IPS-18c (cell line): ENCODE measurements around the gene WRAP73.

ENCODE experiments used
- H3K4me3 ChIP-seq: 2 replicates; pipeline ENCODE4 v1.7.0; 2013; ENCODE audit warnings: low read depth, mild to moderate bottlenecking, low read length, moderate library complexity; ENCODE audit not compliant: insufficient read depth
- H3K9me3 ChIP-seq: one replicate; pipeline ENCODE4 v1.6.1; 2013; ENCODE audit warnings: mild to moderate bottlenecking, low read length, moderate library complexity; ENCODE audit not compliant: control insufficient read depth, insufficient read depth

Gene WRAP73

DNA sequence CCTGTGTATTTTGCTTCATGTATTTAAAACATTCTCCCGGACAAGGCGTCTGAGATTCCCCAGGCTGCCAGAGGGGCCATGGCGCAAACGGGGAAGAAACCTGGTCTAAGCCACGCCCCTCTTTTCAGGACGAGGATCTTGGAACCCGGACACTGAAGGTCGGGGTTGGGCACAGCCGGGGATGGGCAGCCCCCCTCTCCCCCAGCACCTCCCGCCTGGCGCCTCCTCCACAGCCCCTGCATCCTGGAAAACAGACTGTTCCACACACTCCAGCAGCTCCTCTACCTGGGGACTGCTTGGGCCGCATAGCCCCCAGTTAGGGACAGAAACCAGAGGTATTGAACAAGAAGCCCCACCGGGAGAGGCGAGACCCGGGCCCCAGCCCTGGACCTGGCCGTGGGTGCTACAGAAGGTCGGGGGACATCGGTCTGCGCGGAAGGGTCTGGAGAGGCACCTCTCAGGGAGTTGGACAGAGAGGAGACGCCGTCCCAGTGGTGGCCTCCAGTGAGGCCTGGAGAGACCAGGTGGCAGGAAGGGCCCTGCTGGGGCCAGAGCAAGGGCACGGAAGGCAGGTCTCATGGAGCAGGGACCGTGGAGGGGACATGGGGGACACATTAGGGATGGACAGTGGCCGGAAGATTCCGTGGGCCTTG lies 7.8 kb upstream of the WRAP73 start:
- H3K4me3 ChIP-seq, result no peak overlapping the region

DNA sequence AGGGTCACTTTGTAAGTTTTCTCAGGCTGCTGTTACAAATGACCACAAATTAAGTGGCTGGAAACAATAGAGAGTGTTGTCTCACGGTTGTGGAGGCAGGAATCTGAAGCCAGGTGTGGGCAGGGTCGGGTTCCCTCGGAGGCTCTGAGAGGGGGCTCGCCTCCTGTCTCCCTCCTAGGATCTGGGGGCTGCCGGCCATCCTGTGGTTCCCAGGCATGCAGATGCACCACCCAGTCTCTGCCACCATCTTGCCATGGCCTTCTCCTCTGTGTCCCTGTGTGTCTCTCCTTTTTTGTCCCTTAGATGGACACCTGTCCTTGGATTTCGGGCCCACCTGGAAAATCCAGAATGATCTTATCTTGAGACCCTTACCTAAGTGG lies 7.2 kb upstream of the WRAP73 start:
- no peaks in the 10 kb centered on the region for H3K9me3 ChIP-seq
- H3K4me3 ChIP-seq, result no peak overlapping the region

More for the DNA sequence above, 7.8 kb upstream of the WRAP73 start:
- no peaks in the 10 kb centered on the region for H3K9me3 ChIP-seq

DNA sequence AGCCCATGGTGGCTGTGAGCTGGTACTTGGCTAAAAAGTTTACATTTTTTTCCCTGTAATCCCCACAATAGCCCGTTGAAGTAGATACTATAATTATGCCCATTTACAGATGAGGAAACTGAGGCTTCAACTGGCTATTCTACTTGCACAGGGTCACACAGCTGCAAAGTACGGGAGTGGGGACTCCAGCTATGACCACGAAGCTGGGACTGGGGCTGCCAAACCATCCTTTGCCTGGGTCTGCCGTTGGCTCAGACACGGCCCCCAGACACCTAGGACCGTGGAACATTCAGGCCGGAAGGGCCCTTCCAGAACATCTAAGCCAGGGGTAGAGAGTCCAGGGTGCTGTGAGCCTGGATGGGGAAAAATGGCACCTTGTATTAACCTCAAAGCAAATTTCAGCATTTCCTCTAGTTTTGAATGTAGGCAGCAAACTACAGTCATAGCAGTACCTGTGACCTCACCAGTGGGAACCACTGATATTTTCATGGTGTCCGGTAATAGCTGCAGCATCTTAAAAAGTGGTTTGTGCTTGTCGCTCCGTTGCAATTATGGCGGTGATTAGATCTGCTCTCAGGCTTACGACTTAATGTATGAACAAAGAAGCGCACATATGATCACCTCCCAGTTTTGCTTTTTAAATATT lies 6.7 kb upstream of the WRAP73 start:
- Histone ChIP-seq H3K4me3 (no peak overlapping the region), H3K9me3 (no peaks in the 10 kb centered on the region)

DNA sequence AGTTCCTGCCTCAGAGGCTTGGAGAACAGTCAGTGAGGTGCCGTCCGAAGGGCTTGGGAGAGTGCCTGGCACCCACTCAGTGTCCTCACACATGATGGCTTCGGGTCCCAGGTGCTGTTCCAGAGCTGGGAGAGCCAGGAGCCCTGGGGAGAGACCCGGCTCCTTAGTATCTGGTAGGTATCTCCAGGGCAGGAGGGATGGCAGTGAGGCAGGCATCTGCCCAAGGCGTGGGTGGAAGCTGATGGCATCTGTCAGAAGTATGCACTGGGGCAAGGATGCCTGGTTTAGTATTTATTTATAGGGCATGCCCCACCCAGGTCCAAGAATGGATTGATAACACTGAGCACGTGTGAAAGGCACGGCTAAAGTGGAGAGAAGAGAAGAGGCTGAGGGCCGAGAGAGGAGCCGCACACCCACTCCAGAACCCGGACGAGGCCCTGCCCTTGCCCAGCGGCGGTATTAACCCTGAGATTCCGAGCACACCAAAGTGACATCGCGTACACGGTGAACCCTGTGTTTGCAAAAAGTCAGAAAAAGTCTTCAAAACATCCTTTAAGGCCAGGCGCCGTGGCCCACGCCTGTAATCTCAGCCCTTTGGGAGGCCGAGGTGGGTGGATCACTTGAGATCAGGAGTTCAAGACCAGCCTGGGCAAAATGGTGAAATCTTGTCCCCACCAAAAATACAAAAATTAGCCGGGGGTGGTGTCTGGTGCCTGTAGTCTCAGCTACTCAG lies 4.8 kb upstream of the WRAP73 start:
- Histone ChIP-seq H3K4me3 (no peak overlapping the region), H3K9me3 (no peaks in the 10 kb centered on the region)

DNA sequence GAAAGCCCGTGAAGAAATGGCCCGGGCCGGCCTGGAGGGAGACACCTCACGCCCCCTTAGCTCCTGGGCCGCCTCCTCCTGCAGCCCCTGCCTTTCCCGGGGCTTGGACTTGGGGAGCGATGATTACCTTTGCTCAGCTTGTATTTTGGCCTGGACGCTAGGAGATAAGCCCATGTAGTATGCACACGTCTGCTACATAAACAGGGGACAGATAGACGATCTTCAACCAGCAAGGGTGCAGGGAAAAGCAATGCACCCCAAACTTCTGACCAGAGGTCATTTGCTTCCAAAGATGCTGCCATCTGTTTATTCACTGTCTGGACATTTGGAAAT lies 3.3 kb upstream of the WRAP73 start:
- peak overlapping the region; percentile 58; the same call in 1 of the 2 replicates for H3K4me3 ChIP-seq
- H3K9me3 ChIP-seq, result no peaks in the 10 kb centered on the region

DNA sequence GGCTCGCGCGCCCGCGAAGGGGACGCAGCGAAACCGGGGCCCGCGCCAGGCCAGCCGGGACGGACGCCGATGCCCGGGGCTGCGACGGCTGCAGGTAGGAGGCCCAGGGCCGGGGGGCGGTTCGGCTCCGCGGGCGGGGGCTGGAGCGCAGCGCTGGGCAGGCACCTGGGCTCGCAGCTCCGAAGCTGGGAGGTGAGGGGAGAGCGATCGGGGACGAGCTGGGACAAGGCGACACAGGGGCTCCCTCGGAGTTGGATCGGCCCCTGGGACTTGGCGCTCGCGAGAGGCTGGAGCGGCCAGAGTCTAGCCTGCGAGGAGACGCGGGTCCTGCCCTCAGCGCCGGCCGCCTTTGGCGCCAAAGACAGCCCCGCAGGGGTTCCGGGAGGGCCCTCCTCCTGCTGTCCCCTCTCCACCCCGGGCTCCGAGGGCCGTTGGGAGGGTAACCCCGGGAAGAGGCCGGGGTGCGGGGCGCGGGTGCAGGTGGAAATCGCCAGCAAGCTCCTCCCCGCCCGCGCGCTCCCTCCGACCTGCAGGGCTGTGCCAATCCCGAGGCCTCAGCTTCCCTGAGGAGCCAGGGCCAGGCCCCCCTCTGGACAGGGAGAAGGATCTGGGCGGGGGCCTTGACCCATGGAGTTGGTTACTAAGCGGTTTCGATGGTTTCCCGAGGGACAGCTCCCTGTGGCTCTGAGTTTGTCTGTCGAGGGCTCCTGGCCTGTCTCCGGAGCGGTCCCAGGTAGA lies 2.8 kb upstream of the WRAP73 start:
- Histone ChIP-seq H3K4me3 (peak overlapping the region; percentile 58), H3K9me3 (no peaks in the 10 kb centered on the region)

DNA sequence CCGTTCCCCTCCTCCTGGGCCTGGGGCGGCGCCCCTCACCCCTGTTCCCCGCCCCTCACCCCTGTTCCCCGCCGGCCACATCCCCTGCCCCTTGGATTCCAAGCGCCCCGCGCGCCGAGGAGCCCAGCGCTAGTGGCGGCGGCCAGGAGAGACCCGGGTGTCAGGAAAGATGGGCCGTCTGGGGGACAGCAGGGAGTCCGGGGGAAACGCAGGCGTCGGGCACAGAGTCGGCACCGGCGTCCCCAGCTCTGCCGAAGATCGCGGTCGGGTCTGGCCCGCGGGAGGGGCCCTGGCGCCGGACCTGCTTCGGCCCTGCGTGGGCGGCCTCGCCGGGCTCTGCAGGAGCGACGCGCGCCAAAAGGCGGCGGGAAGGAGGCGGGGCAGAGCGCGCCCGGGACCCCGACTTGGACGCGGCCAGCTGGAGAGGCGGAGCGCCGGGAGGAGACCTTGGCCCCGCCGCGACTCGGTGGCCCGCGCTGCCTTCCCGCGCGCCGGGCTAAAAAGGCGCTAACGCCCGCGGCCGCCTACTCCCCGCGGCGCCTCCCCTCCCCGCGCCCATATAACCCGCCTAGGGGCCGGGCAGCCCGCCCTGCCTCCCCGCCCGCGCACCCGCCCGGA lies 2.1 kb upstream of the WRAP73 start, which contains the start of gene TP73:
Gene TP73, plus strand, starts transcription at position 587 of the 618 bp plus-strand sequence. CDS start 29,850 bp downstream, outside the sequence.
- Histone ChIP-seq H3K4me3 (peak within 1 kb of the TSS; percentile 58), H3K9me3 (no peaks in the 10 kb centered on the region)

DNA sequence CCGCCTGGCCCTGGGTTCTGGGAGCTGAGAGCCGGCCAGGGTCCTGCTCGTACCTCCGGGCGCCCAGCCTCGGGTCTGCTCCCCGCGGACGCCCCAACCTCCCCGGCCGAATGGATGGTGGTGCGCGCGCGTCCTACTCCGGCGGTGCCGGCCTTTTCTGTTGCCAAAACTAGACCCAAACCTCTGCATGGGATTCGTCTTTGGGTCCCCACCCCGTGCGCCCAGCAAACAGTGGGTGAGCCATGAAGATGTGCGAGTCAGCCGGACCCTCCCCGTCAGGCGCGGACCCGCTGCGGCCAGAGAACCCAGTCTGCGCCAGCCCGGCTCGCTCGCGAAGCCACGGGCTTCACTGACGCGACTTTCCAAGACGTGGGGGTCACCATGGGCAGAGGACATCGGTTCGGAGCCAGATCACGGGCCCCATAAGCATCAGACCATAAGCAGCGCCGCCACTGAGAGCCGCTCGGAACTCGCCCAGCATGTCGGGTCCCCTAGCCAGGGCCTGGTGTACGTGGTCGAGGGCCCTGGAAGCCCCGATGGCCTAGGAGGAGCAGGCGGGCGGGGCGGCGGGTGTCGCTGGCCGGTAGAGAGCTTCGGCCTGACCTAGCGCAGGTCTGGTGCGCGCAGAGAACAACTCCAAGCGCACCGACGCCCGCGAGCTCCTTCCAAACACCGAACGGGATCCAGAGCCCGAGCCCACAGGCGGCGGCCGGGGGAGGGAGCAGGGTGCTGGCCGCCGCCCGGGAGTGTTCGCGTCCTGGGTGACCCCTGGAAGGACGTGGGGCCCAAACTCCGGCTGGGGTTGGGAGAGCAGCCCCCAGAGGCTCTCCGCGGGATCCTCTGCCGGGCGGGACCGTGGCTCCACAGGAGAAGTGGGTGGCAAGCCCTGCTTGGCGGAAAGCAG lies 1.4 kb upstream of the WRAP73 start:
- Histone ChIP-seq H3K9me3 (no peaks in the 10 kb centered on the region), H3K4me3 (peak overlapping the region; percentile 58)

DNA sequence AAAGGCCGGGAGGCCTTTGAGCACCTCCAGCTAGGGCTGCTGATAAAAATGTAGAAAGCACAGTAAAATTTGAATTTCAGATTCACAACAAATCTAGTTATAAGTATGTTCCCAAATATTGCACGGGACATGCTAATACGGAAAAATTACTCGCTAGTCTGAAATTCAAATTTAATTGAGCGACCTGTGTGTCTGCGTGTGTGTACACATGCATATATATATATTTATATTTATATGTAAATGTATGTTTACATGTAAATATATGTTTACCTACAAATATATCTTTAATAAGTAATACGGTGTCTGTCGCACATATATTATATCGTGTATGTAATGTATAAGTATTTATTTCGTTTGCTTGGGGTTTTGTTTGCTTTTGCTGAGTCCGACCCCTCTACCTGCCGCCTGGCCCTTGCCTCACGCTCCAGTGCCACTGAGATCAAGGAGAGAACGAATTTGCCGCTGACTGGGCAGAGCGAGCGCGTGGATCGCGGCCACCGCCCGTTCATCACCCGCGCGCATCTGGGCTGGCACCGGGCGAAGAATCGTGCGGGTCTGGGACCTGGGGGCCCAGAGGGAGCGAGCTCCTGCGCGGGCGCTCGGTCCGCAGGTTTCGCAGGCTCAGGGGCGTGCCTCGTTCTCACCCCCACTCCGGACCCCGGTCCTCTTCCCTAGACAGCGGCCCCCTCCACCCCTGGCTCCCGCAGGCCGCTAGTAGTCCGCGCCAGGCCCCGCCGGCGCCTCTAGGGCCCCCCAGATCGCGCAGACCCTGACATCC lies 534 bp upstream of the WRAP73 start:
- H3K9me3 ChIP-seq, result no peaks in the 10 kb centered on the region
- peak overlapping the region; percentile 58; the same call in 1 of the 2 replicates for H3K4me3 ChIP-seq

DNA sequence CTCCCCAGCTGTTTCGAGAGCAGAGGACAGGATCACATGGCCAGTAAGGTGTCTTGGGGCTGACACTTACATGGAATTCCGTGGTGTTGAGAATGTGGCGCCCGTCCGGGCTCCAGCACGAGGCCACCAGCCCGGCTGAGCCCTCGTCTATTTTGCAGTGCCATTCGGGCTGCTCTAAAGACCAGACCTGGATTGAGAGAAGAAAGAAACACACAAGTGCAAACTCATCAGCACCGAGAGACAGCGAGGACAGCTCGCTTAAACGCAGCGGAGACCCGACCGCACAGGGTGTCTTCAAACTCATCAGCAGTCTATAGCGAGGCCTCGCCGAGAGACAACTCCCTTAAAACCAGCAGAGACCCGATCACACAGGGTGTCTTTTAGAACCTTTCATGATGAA lies 3.3 kb downstream of the WRAP73 start:
- Histone ChIP-seq H3K4me3 (no peak overlapping the region), H3K9me3 (no peaks in the 10 kb centered on the region)

DNA sequence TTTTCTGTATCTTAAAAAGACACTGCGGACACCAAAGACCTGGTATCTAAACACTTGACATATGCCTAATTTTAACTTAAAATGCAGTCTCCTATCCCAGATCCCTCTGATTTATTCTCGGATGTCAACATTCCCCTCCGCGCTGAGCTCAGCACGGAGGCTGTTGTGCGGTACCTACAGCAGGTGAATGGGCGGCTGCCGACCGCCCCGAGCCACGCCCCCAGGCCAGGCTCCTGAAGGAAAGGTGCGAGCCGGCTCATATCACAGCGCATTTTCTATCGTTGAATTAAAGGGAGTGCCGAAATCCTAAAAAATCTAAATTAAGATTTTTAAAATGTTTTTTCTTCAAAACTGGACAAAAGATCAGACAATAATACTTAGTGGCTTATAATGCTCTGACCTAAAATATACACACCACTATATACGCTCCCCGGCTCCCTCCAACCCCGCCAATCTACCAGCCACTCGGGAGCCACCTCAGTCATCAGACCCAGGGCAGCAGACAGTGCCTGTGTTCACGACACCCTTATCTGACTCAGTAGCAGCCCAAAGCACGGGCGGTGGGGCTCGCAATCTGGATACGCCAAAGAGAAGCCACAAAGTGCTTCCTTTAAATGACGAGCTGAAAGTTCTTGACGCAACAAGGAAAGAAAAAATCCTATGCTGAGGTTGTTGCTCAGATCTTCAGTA lies 4.1 kb downstream of the WRAP73 start:
- Histone ChIP-seq H3K9me3 (no peaks in the 10 kb centered on the region), H3K4me3 (no peak overlapping the region)

DNA sequence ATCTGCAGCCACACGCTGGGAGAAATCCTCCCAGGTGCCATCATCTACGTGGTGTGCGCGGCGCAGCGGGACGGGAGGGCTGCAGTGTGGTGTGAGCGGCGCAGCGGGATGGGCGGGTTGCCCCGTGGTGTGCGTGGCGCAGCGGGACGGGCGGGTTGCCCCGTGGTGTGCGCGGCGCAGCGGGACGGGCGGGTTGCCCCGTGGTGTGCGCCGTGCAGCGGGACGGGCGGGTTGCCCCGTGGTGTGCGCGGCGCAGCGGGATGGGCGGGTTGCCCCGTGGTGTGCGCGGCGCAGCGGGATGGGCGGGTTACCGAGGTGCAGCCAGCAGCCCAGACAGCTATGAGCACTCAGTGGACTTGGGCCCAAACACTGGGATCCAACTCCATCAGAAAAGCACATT lies 4.7 kb downstream of the WRAP73 start:
- Histone ChIP-seq H3K4me3 (no peak overlapping the region), H3K9me3 (no peaks in the 10 kb centered on the region)

DNA sequence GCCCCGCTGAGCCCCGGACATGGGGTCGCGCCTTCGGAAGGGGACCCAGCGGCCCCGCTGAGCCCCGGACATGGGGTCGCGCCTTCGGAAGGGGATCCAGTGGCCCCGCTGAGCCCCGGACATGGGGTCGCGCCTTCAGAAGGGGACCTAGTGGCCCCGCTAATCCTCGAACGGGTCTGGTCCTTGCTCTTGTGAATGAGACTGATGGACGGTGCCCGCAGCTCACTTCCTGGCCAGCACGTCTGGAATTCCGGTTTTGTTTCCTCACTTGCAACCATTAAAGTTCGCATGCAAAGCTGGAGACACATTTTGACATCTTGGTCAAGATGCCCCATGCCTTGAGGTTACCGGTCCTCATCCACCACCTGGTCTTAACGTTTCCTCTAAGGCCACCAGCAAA lies 5.6 kb downstream of the WRAP73 start:
- no peaks in the 10 kb centered on the region for H3K9me3 ChIP-seq
- H3K4me3 ChIP-seq, result no peak overlapping the region

DNA sequence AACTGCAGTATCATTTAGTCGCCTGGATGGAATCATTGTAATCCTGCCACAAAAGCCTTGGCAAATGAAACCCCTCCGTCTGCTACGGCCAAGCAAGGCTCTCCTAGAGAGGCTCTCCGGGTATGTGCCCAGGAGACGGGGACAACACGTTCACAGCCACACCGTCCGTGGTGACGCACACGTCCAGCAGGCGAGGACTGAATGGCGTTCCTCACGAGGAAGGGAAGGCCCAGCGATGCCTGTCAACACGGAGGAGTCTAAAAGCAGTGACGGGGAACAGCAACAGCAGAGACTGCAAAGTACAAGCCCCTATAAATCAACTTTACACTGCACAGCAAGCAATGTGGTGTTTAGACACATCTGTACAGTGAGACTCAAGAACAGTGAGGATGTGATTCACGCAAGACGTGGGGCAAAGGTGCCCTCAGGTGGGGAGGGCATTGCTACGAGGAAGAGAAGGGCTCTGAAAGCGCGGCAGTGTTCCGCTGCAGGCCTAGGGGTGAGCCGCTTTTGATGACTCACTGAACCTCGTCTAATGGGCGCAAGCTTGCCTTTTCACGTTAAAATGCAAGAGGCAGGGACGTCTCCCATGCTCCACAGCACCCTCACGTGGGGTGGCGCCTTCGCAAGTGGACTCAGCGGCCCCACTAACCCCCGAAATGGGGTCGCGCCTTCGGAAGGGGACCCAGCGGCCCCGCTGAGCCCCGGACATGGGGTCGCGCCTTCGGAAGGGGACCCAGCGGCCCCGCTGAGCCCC lies 6.8 kb downstream of the WRAP73 start:
- H3K9me3 ChIP-seq, result no peaks in the 10 kb centered on the region
- no peak overlapping the region for H3K4me3 ChIP-seq

DNA sequence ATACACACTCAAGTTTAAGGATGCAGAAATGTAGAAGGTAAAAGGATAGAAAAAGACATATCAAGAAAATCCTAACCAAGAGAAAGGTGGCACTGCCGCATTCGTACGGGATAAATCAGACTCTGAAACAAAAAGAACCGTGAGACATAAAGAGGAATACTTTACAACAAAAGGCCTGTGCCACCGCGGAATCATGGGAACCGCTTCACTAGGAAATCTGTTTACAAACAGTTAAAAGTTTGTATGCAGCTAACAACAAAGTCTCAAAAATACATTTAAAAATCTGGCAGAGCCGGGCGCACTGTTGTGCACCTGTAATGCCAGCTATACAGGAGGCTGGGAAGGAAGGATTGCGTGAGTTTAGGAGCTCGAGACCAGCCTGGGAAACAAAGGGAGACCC lies 8.1 kb downstream of the WRAP73 start:
- H3K9me3 ChIP-seq, result no peaks in the 10 kb centered on the region

More for the DNA sequence above, 8.1 kb downstream of the WRAP73 start:
- H3K4me3 ChIP-seq, result no peak overlapping the region
